22Rv1 (cell line): ENCODE data around the gene FARSA.

ENCODE experiments used
- CTCF ChIP-seq: fragments of 450-650 bp; IDR thresholded peaks from 2 replicates; pipeline ENCODE4 v1.5.1; 2017; ENCODE audit warnings: mild to moderate bottlenecking
- ZFX ChIP-seq: fragments of 450-650 bp; IDR thresholded peaks from 2 replicates; pipeline ENCODE4 v1.6.1; 2017; ENCODE audit warnings: antibody characterized with exemption, borderline replicate concordance

GRCh38 chr19:12924621-12925310 is 8.7 kb downstream of the FARSA start:
- TF ChIP-seq CTCF = no peak
- TF ChIP-seq ZFX = no peak
